IMR-90 (cell line): ENCODE measurements around the gene GHR. TPM values are rescaled to one million over a fixed set of nuclear protein-coding genes. Genes with fewer than 3 reads are reported as not detected.

Source experiments
- ATAC-seq: fragments of 200-7000 bp; cut with Tn5 transposase; 2 replicates; pipeline ENCODE4 v1.9.1; 2020; ENCODE audit warnings: low read depth, mild to moderate bottlenecking, moderate library complexity
- BruUV-seq: library from RNA; stranded (reverse); fragments of 400-500 nt; replicated peaks from 2 replicates; lab custom pipeline; 2021; lab: Mats Ljungman, UMichigan
- CTCF ChIA-PET: fragments of 300-600 bp; formaldehyde crosslinking; extraction: SDS; loops from one replicate; lab custom pipeline; 2021; ENCODE audit warnings: antibody characterized with exemption; lab: Yijun Ruan, JAX
- POLR2A ChIA-PET: fragments of 300-600 bp; sonication (Branson Sonifier 250); formaldehyde crosslinking; loops from one replicate; lab custom pipeline; 2022; ENCODE audit warnings: antibody characterized with exemption; ENCODE audit not compliant: unreplicated experiment; lab: Charles Lee
- DNase-seq: peaks from one replicate; pipeline ENCODE4 v3.0.0; 2013
- H2AFZ ChIP-seq: replicated peaks from 2 replicates; pipeline ENCODE3; 2013; ENCODE audit warnings: low read length, mild to moderate bottlenecking; ENCODE audit not compliant: poor library complexity
- H2AK5ac ChIP-seq: 2 replicates; pipeline ENCODE4 v1.6.1; 2013; ENCODE audit warnings: low read depth, low read length, inconsistent platforms
- H2AK9ac ChIP-seq: replicated peaks from 2 replicates; pipeline ENCODE3; 2013; ENCODE audit warnings: mild to moderate bottlenecking, low read depth, low read length, moderate library complexity; ENCODE audit not compliant: poor library complexity
- H2BK120ac ChIP-seq: 2 replicates; pipeline ENCODE4 v1.6.1; 2013; ENCODE audit warnings: low read depth, low read length, inconsistent platforms
- H2BK15ac ChIP-seq: 3 replicates; pipeline ENCODE4 v1.6.1; 2013; ENCODE audit warnings: low read depth, low read length, inconsistent platforms
- H2BK20ac ChIP-seq: 2 replicates; pipeline ENCODE4 v1.6.1; 2013; ENCODE audit warnings: low read depth, mild to moderate bottlenecking, inconsistent platforms, low read length, moderate library complexity
- H2BK5ac ChIP-seq: 2 replicates; pipeline ENCODE4 v1.6.1; 2013; ENCODE audit warnings: mild to moderate bottlenecking, low read depth, low read length, inconsistent platforms; ENCODE audit not compliant: poor library complexity, severe bottlenecking
- H3K14ac ChIP-seq: replicated peaks from 2 replicates; pipeline ENCODE4 v1.6.1; 2013; ENCODE audit warnings: low read depth, low read length, inconsistent platforms
- H3K18ac ChIP-seq: 2 replicates; pipeline ENCODE4 v1.6.1; 2013; ENCODE audit warnings: low read depth, low read length, control low read depth
- H3K23ac ChIP-seq: 2 replicates; pipeline ENCODE4 v1.6.1; 2013; ENCODE audit warnings: low read depth, low read length, inconsistent platforms
- H3K27ac ChIP-seq: 2 replicates; pipeline ENCODE4 v1.5.1; 2013; ENCODE audit warnings: mild to moderate bottlenecking, control low read depth, low read length; ENCODE audit not compliant: insufficient read depth
- H3K27me3 ChIP-seq: 2 replicates; pipeline ENCODE4 v1.6.1; 2013; ENCODE audit warnings: low read length; ENCODE audit not compliant: control insufficient read depth, insufficient read depth
- H3K36me3 ChIP-seq: 2 replicates; pipeline ENCODE4 v1.6.1; 2013; ENCODE audit warnings: low read length, mixed read lengths; ENCODE audit not compliant: control insufficient read depth, insufficient read depth
- H3K4ac ChIP-seq: 2 replicates; pipeline ENCODE4 v1.6.1; 2013; ENCODE audit warnings: low read depth, low read length, inconsistent platforms
- H3K4me1 ChIP-seq: 2 replicates; pipeline ENCODE4 v1.6.1; 2013; ENCODE audit warnings: low read length, mixed read lengths; ENCODE audit not compliant: control insufficient read depth, insufficient read depth
- H3K4me2 ChIP-seq: 2 replicates; pipeline ENCODE4 v1.6.1; 2013; ENCODE audit warnings: low read depth, mild to moderate bottlenecking, control low read depth, low read length, moderate library complexity
- H3K4me3 ChIP-seq: 2 replicates; pipeline ENCODE4 v1.5.1; 2013; ENCODE audit warnings: low read depth, mild to moderate bottlenecking, control low read depth, low read length, moderate library complexity; ENCODE audit not compliant: insufficient read depth
- H3K56ac ChIP-seq: 2 replicates; pipeline ENCODE4 v1.6.1; 2013; ENCODE audit warnings: low read length, inconsistent platforms; ENCODE audit not compliant: insufficient read depth; ENCODE audit errors: extremely low read depth
- H3K79me1 ChIP-seq, 2 experiments: 2 replicates each; pipeline ENCODE4 v1.6.1; 2013; ENCODE audit warnings: low read length in 2 of 2, inconsistent platforms in 1 of 2, low read depth in 1 of 2
- H3K9ac ChIP-seq: 2 replicates; pipeline ENCODE4 v1.6.1; 2013; ENCODE audit warnings: low read depth, low read length, control low read depth
- H3K9me1 ChIP-seq: 2 replicates; pipeline ENCODE4 v1.6.1; 2013; ENCODE audit warnings: low read length, inconsistent platforms; ENCODE audit not compliant: insufficient read depth
- H3K9me3 ChIP-seq: 2 replicates; pipeline ENCODE4 v1.6.1; 2013; ENCODE audit warnings: low read length; ENCODE audit not compliant: control insufficient read depth, insufficient read depth
- H4K20me1 ChIP-seq: 2 replicates; pipeline ENCODE4 v1.6.1; 2013; ENCODE audit warnings: low read length, inconsistent platforms; ENCODE audit not compliant: insufficient read depth
- H4K5ac ChIP-seq: 2 replicates; pipeline ENCODE4 v1.6.1; 2013; ENCODE audit warnings: mild to moderate bottlenecking, low read depth, low read length, control low read depth
- H4K8ac ChIP-seq, 2 experiments: 2 replicates each; pipeline ENCODE4 v1.6.1; 2013; ENCODE audit warnings: low read depth in 2 of 2, low read length in 2 of 2, control low read depth in 1 of 2, inconsistent platforms in 1 of 2
- H4K91ac ChIP-seq: 2 replicates; pipeline ENCODE4 v1.6.1; 2013; ENCODE audit warnings: low read depth, low read length, inconsistent platforms; ENCODE audit not compliant: insufficient read depth
- BHLHE40 ChIP-seq: fragments of 150-350 bp; IDR thresholded peaks from 2 replicates; pipeline ENCODE4 v1.6.1; 2016; ENCODE audit warnings: mild to moderate bottlenecking, low read depth, low read length
- CEBPB ChIP-seq: IDR thresholded peaks from 2 replicates; pipeline ENCODE4 v1.6.1; 2012; ENCODE audit warnings: low read depth, low read length, improper control_type of control experiment
- CHD1 ChIP-seq: IDR thresholded peaks from 2 replicates; pipeline ENCODE4 v1.6.1; 2012; ENCODE audit warnings: low read depth, low read length, improper control_type of control experiment
- CTCF ChIP-seq: conservative IDR thresholded peaks from 2 replicates; pipeline ENCODE4 v1.5.1; 2012; ENCODE audit warnings: mild to moderate bottlenecking, low read depth, low read length, improper control_type of control experiment
- ELK1 ChIP-seq: fragments of 150-350 bp; IDR thresholded peaks from 2 replicates; pipeline ENCODE4 v1.6.1; 2016; ENCODE audit warnings: low read depth, mild to moderate bottlenecking, low read length, moderate library complexity, borderline replicate concordance
- FOS ChIP-seq: fragments of 150-350 bp; IDR thresholded peaks from 2 replicates; pipeline ENCODE4 v1.6.1; 2016; ENCODE audit warnings: low read depth, low read length
- MAFK ChIP-seq: IDR thresholded peaks from 2 replicates; pipeline ENCODE4 v1.6.1; 2012; ENCODE audit warnings: low read depth, low read length, improper control_type of control experiment
- MAZ ChIP-seq: IDR thresholded peaks from 2 replicates; pipeline ENCODE4 v1.6.1; 2012; ENCODE audit warnings: low read depth, mild to moderate bottlenecking, low read length, improper control_type of control experiment, moderate library complexity, borderline replicate concordance
- NFE2L2 ChIP-seq: fragments of 150-350 bp; IDR thresholded peaks from 2 replicates; pipeline ENCODE4 v1.6.1; 2016; ENCODE audit warnings: low read depth, mild to moderate bottlenecking, low read length
- POLR2A ChIP-seq: IDR thresholded peaks from 2 replicates; pipeline ENCODE4 v1.6.1; 2012; ENCODE audit warnings: mild to moderate bottlenecking, low read depth, low read length
- RAD21 ChIP-seq: IDR thresholded peaks from 2 replicates; pipeline ENCODE4 v1.6.1; 2012; ENCODE audit warnings: low read length, improper control_type of control experiment
- RCOR1 ChIP-seq: IDR thresholded peaks from 2 replicates; pipeline ENCODE4 v1.6.1; 2012; ENCODE audit warnings: mild to moderate bottlenecking, low read length, improper control_type of control experiment; ENCODE audit not compliant: insufficient replicate concordance
- RFX5 ChIP-seq: IDR thresholded peaks from 2 replicates; pipeline ENCODE4 v1.8.0; 2012; ENCODE audit warnings: low read depth, mild to moderate bottlenecking, low read length, moderate library complexity
- SMC3 ChIP-seq: fragments of 150-350 bp; IDR thresholded peaks from 2 replicates; pipeline ENCODE4 v1.6.1; 2016; ENCODE audit warnings: low read depth, mild to moderate bottlenecking, antibody characterized with exemption, low read length, moderate library complexity
- USF2 ChIP-seq: fragments of 150-350 bp; IDR thresholded peaks from 2 replicates; pipeline ENCODE4 v1.6.1; 2017; ENCODE audit warnings: mild to moderate bottlenecking, antibody characterized with exemption, low read length, low read depth
- WGBS, 2 experiments: methylation state at CpG; one replicate each; pipeline versions ENCODE4 v1.1.5 to v1.1.7; 2013; ENCODE audit warnings: missing lambda C conversion rate in 2 of 2; ENCODE audit not compliant: insufficient read length in 1 of 2; ENCODE audit errors: extremely low coverage in 2 of 2; 5-methylcytosine and 5-hydroxymethylcytosine counted together
- dilution Hi-C: fragments of 300-500 bp; cut with HindIII; formaldehyde crosslinking; loops from one replicate; pipeline ENCODE4 v1.14.3; 2018; ENCODE audit warnings: low sequenced_read_pairs; ENCODE audit not compliant: unreplicated experiment
- in situ Hi-C: fragments of 300-500 bp; cut with MboI; formaldehyde crosslinking; loops from 3 replicates; pipeline ENCODE4 v1.14.3; 2019; ENCODE audit warnings: low sequenced_read_pairs, inconsistent platforms, mixed read lengths
- intact Hi-C: fragments of 100-400 bp; cut with micrococcal nuclease; formaldehyde crosslinking; loops from 2 replicates; pipeline ENCODE4 v1.10.0; 2022
- polyA plus RNA-seq, 3 experiments: library from polyadenylated mRNA; depleted of rRNA; stranded (reverse); fragments of >200 nt; gene quantifications; 2 replicates each; pipeline ENCODE4 v1.2.3, GENCODE V29; 2012; ENCODE audit warnings: low replicate concordance in 1 of 3
- total RNA-seq: library from RNA; depleted of rRNA; stranded (reverse); fragments of >200 nt; gene quantifications from 2 replicates; pipeline ENCODE4 v1.2.3, GENCODE V29; 2012

Gene GHR
- total and polyA plus RNA-seq, 2 of the 4 experiments (the other 2 are of a cell fraction) = 0.36 to 1.1 TPM

- dilution Hi-C loops = no loop called here
- no peak overlapping the region for H2AFZ ChIP-seq
Observed at GRCh38 chr5:42611437-42611836, 188.2 kb downstream of the GHR start.

More at GRCh38 chr5:42611437-42611836, 188.2 kb downstream of the GHR start:
- POLR2A ChIA-PET = no interaction called here
- no peak overlapping the region for H3K4ac ChIP-seq
- no peak overlapping the region for H2BK20ac ChIP-seq
- H2BK15ac ChIP-seq = no peak overlapping the region
- no peak overlapping the region for H2AK9ac ChIP-seq
- no peaks in the 10 kb centered on the region for H3K27me3 ChIP-seq
- H2AK5ac ChIP-seq = no peak overlapping the region
- no peak overlapping the region for H3K56ac ChIP-seq
- intact Hi-C loops = no loop called here
- H3K9ac ChIP-seq = no peak overlapping the region
- H3K4me1 ChIP-seq = no peaks in the 10 kb centered on the region
- H3K27ac ChIP-seq = no peak overlapping the region
- no peak overlapping the region for H3K23ac ChIP-seq
- TF ChIP-seq CHD1 (no peak), BHLHE40 (no peak), RAD21 (no peak), USF2 (no peak), FOS (no peak), ELK1 (no peak), CEBPB (no peak), POLR2A (no peak), MAZ (no peak), RFX5 (no peak), NFE2L2 (no peak), SMC3 (no peak), CTCF (no peak), RCOR1 (no peak), MAFK (no peak)
- DNase-seq (no peak), ATAC-seq (no peak)
- H4K5ac ChIP-seq = no peak overlapping the region
- H4K8ac ChIP-seq = no peak overlapping the region
- no peak overlapping the region for H2BK5ac ChIP-seq
- H4K20me1 ChIP-seq = no peaks in the 10 kb centered on the region
- CTCF ChIA-PET = no interaction called here
- no peak overlapping the region for H4K91ac ChIP-seq
- H3K36me3 ChIP-seq = no peaks in the 10 kb centered on the region
- H2BK120ac ChIP-seq = no peak overlapping the region
- WGBS, 2 experiments = no CpG with 5 or more reads among the region's 1 CpG
- no peak overlapping the region for H3K18ac ChIP-seq
- no peaks in the 10 kb centered on the region for H3K9me1 ChIP-seq
- no peak overlapping the region for H3K14ac ChIP-seq
- no peaks in the 10 kb centered on the region for H3K79me1 ChIP-seq
- in situ Hi-C loops = no loop called here
- no peak overlapping the region for H3K4me3 ChIP-seq
- BruUV-seq = no TSS peak
- H3K9me3 ChIP-seq = no peaks in the 10 kb centered on the region
- no peak overlapping the region for H3K4me2 ChIP-seq
